HG03066 (cell line): ENCODE data around the gene LAMC3.

Experiments
- ATAC-seq: cut with Tn5 transposase; IDR thresholded peaks from one replicate; pipeline ENCODE4 v1.9.1; 2021; ENCODE audit warnings: low read depth; ENCODE audit not compliant: unreplicated experiment

The LAMC3 gene

DNA sequence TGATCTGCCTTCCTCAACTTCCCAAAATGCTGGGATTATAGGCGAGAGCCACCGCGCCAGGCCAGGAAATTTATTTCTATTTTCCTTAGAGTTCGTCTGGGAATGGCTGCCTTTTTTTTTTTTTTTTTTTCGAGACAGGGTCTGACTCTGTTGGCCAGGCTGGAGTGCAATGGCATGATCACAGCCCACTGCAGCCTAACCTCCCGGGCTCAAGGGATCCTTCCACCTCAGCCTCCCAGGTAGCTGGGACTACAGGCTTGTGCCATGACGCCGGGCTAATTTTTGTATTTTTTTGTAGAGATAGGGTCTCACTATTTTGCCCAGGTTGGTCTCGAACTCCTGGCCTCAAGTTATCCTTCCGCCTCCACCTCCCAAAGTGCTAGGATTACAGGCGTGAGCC lies 888 bp upstream of the LAMC3 start:
- ATAC-seq, result no peak

DNA sequence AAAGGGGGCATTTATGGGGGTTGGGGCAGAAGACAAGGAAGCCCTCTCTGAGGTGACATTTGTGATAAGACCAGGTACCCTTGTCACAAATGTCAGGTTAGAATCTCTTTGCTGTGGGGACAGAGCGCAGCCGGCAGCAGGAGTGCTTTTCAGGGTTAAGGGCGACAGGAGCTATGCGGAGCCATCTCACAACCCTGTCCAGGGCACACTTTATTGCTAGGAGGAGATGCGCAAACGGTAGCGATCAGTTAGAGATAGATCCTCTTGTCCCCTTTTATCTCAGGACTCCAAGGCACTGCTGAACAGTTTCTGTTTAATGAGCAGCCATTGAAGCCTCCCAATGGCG lies 438 bp upstream of the LAMC3 start:
- no peak for ATAC-seq

DNA sequence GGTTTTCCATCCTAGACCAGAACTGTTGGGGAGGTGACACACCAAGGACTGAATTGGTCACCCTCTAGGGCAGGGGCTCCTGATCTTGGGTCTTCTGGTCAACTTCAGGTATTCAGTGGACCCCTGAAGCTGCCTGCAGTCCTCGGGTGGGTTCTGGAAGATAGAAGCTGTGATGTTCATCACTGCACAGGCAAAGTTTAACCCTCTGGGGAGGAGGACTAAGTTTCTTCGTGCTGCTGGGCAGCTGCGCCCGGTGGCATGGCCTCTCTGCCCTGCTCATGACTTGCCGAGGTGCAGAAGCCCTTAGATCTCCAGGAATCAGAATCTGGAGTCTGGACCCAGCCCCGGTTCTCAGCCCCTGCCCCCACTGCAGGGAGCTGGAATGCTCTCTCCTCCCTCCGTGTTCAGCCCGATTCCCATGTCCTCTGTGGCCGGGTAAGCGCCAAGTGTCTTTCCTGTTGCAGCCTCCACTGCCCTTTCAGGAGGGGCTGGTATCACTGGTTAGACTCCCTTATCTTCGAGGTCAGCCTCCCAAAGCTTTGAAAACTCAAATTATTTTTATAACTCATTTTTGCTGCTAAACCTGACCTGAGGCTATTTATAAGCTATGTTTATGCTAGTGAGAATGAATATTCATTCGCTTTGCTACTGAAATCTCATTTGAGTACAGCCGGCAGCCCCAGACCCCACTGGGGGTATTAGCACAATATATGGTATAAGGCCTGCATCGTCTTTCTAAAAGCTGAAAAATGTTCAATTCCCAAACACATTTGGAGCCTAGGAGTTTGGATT lies 1.7 kb downstream of the LAMC3 start:
- ATAC-seq, result no peak

DNA sequence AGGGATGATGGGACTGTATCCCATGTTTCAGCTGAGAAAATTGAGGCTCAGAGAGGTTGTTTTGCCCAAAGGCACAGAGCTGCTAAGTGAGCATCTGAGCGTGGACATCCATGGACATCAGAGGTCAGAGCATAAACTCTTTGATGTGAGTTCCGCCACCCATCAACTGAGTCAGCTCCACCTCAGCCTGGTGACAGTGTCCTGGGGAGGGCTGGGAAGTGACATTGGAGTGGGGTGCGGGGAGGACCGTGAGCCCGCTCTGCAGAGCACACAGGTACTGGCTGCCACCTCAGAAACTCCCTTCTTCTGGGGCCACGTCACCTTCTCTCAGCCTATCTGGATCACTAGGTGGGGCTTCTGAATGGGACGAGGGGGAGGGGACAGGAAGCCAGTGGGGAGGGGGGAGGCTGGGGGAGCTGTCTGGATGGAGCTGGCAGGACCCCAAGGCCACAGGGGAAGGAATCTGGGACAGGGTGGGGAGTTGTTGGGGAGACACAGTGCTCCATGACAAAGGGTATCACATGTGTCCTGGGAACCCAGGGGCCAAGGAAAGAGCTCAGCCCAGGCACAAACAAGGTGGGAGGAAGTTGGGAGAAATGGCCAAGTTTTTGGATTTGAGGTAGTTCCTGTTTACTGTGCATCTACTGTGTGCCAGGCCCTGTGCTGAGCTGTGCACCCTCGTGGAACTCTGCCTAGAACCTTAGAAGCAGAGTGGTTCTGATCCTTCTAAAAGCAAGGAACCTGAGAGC lies 2.5 kb downstream of the LAMC3 start:
- no peak for ATAC-seq

GRCh38 chr9:131012023-131012334 lies 3.0 kb downstream of the LAMC3 start:
- ATAC-seq, result no peak

- ATAC-seq, result no peak
Measured at GRCh38 chr9:131012396-131012917, 3.5 kb downstream of the LAMC3 start.

GRCh38 chr9:131013015-131013755 lies 4.2 kb downstream of the LAMC3 start:
- ATAC-seq, result no peak

- ATAC-seq, result no peak
Measured at GRCh38 chr9:131013771-131014676, 5.0 kb downstream of the LAMC3 start.

DNA sequence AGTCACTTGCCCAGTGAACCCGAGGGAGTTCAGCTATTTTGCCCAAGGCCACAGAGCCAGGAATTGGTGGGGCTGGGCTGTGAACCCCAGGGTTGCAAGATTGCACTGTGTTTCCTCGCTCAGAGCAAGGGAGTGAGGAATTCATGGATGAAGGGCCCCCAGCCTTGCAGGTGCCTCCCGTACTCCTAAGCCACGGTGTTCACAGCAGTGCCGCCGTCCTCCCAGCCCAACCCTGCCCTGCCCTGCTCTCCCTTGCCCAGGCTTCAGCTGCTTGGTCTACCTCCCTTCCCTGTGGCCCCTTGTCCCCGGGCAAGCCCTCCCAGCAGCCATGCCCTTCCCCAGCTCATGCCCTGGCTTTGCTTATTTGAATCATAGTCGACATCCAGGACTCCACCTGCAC lies 6.1 kb downstream of the LAMC3 start:
- no peak for ATAC-seq

DNA sequence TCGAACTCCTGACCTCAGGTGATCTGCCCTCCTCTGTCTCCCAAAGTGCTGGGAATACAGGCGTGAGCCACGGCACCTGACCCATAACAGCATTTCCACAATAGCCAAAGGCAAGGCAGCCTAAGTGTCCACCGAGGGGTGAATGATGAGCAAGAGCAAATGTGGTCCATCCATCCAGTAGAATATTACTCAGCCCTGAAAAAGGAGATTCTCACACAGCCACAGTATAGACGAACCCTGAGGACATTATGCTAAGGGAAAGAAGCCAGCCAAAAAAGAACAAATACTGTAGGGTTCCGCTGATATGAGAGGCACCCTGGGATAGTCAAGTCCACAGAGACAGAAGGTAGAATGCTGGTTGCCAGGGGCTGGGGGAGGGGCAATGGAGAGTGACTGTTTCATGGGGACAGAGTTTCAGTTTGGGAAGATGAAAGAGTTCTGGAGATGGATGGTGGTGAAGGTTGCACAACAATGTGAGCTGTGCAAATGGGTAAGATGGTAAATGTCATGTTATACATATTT lies 7.0 kb downstream of the LAMC3 start:
- no peak for ATAC-seq

DNA sequence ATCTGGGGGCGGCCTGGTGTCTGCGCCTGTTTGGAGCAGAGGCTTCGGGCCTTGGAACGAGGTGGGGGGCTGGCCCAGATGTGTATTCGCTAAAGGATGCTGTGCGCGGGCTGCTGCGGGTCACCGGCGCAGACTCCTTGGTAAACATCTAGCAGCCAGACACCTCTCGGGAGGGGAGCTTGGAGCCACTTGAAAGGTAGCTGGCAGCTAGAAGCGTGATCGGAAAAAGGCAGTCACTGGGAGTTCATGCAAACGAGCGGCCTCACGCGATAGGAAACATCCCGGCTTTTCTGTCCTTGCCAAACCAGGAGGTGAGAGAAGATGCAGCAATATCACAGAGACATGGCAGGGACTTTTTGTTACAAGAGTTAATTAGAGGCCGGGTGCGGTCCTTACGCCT lies 8.1 kb downstream of the LAMC3 start:
- ATAC-seq, result no peak

DNA sequence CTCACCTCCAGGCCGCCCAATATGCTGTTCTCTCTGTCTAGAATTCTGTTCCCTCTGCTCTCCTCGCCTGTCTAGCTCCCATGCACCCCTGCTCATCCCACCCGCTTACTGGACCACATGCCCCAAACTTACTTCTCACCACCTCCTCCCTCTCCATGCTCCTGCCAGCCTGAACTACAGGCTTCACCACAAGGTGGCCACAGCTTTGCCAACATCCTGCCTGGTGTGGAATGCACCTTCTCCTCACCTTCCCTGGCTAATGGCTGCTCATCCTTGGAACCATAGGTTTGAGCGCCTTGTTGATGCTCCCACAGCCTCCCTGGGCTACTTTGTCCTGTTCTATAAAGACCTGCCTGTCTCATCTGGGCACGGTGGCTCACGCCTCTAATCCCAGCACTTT lies 9.6 kb downstream of the LAMC3 start:
- ATAC-seq, result no peak

GRCh38 chr9:131019388-131020239 lies 10.6 kb downstream of the LAMC3 start:
- ATAC-seq, result no peak

DNA sequence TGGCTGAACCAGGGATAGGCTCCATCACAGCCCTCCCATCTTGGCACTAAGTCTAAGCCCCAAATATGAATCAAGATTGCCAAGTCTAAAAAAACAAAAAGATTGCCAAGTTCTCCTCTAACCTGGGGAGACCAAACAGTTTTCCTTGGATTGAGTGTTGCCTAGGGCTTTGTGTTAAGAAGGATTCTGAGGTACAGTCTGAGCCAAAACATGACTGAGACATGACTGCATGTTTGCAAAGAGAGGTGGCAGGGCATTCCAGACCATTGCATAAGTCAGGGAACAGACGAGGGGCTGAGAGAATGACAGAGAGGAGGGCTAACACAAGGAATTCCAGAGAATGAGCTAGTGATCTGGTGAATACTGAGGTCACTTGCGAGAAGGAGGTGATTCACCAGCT lies 11.4 kb downstream of the LAMC3 start:
- ATAC-seq, result no peak

- ATAC-seq, result no peak
Measured at GRCh38 chr9:131020862-131021261, 11.9 kb downstream of the LAMC3 start.

GRCh38 chr9:131021785-131022184 lies 12.8 kb downstream of the LAMC3 start:
- ATAC-seq, result no peak

- ATAC-seq, result no peak
Measured at GRCh38 chr9:131024978-131025868, 16.2 kb downstream of the LAMC3 start.
